ENCODE measurements around the gene COL8A1.

- TF ChIP-seq POLR2AphosphoS5 (IDR thresholded peaks at IDR 0.05; ENCODE audit: low read depth, low read length) (no peak), POLR2A (IDR thresholded peaks at IDR 0.05; ENCODE audit: low read depth, low read length) (no peak)
Observed at GRCh38 chr3:99626417-99626788, 12.0 kb upstream of the COL8A1 start.
